Ovary (tissue), 9 donors: ENCODE results near the gene DRAXIN. TPM values are rescaled to one million over a fixed set of nuclear protein-coding genes. Genes with fewer than 3 reads are reported as not detected.

Experiments used
- DNase-seq, 5 donors: peaks; one replicate each; pipeline ENCODE4 v3.0.0-alpha.2; 2019 to 2020
- H3K27ac ChIP-seq, 2 donors: fragments of 200-600 bp; one replicate each; pipeline versions ENCODE4 v1.5.1 to v1.8.0; 2019 to 2022
- H3K27me3 ChIP-seq: fragments of 200-600 bp; one replicate; pipeline ENCODE4 v1.8.0; 2022
- H3K36me3 ChIP-seq: fragments of 200-600 bp; sonication (generic); one replicate; pipeline ENCODE4 v1.5.1; 2019
- H3K4me1 ChIP-seq: one replicate; pipeline ENCODE4 v1.8.1; 2013; ENCODE audit warnings: mild to moderate bottlenecking, moderate library complexity; ENCODE audit not compliant: insufficient read depth
- H3K4me3 ChIP-seq: fragments of 200-600 bp; sonication (generic); one replicate; pipeline ENCODE4 v1.5.1; 2017
- H3K9me3 ChIP-seq, 2 donors: fragments of 200-600 bp in 1 of 2; sonication (generic) in 1 of 2; one replicate each; pipeline versions ENCODE4 v1.5.1 to v1.8.1; 2013 to 2019; ENCODE audit warnings: mild to moderate bottlenecking in 1 of 2, moderate library complexity in 1 of 2
- CTCF ChIP-seq, 3 donors: fragments of 450-650 bp in 2 of 3; fragments of 200-600 bp in 1 of 3; IDR thresholded peaks; one replicate each; pipeline versions ENCODE4 v1.5.1 to v1.8.0; 2016 to 2022; ENCODE audit warnings: antibody characterized with exemption in 3 of 3, mild to moderate bottlenecking in 1 of 3
- EP300 ChIP-seq: sonication (generic); formaldehyde crosslinking; IDR thresholded peaks from one replicate; pipeline ENCODE4 v1.6.1; 2017; ENCODE audit warnings: antibody characterized with exemption
- POLR2A ChIP-seq: fragments of 450-650 bp; IDR thresholded peaks from one replicate; pipeline ENCODE4 v1.6.1; 2017; ENCODE audit warnings: antibody characterized with exemption, mild to moderate bottlenecking, moderate library complexity
- WGBS, 3 donors: extraction: QIAGEN DNeasy Blood & Tissue Kit in 1 of 3; methylation state at CpG; one replicate each; pipeline versions ENCODE4 v1.1.5 to v1.1.7; 2013 to 2017; 5-methylcytosine and 5-hydroxymethylcytosine counted together
- intact Hi-C, 4 donors: fragments of 100-400 bp; cut with DNase I; formaldehyde crosslinking; loops; one replicate each; pipeline versions ENCODE4 v1.11.0 to v1.15.1; 2022 to 2023
- polyA plus RNA-seq, 2 donors: library from polyadenylated mRNA; stranded (reverse); fragments of 200-250 nt in 1 of 2; fragments of 350-450 nt in 1 of 2; fragmentation: Illumina TruSeq in 1 of 2; extraction: RNeasy Lipid Tissue Mini Kit (QIAGEN cat#74804) in 1 of 2; gene quantifications; one replicate each; pipeline ENCODE4 v1.2.3, GENCODE V29; 2013 to 2014
- total RNA-seq, 7 donors: library from RNA; depleted of rRNA in 2 of 7; stranded (reverse); fragments of >200 nt in 2 of 7; fragmentation: NEBNext Ultra II Directional in 3 of 7; extraction: Animal tissue kit (Norgen Biotek cat#: 25700) in 3 of 7; gene quantifications; one replicate each; pipeline versions ENCODE4 v1.1.0 to v1.2.4, GENCODE V29; 2016 to 2023
- donor health status: DM: no; HTN: no; CAD: no; lungs with moderate emphysema.
- donor health status: DM: no; HTN: no; CAD: no.
- donor health status: Bipolar disorder and iron deficiency.
- donor health status: DM: yes; HTN: yes; CAD: no.
- donor health status: DM: no; HTN: no; CAD: no.
- donor health status: DM: yes; HTN: yes; CAD: no.

DRAXIN gene
- total and polyA plus RNA-seq, 9 donors = under 0.01 to 0.33 (median 0.05) TPM; not detected in 2

- intact Hi-C loops = loop anchor here in 3 of 4 donors (2.0 to 5.0 kb wide), 3 partner anchors 403 to 606 kb away; no protein-coding TSS in a partner anchor
- no peak overlapping the region for H3K27ac ChIP-seq
- WGBS, 3 donors = 75 to 87% (median 81%) methylated on average over 5 of the region's 5 CpGs
- DNase-seq = no peak
- H3K4me3 ChIP-seq = no peak overlapping the region
- no peaks in the 10 kb centered on the region for H3K4me1 ChIP-seq
- no peaks in the 10 kb centered on the region for H3K9me3 ChIP-seq
- H3K36me3 ChIP-seq = no peaks in the 10 kb centered on the region
- no peaks in the 10 kb centered on the region for H3K27me3 ChIP-seq
- no peak for TF ChIP-seq CTCF (IDR thresholded peaks at IDR 0.05)
- no peak for TF ChIP-seq EP300
- no peak for TF ChIP-seq POLR2A
These were observed 46.2 kb upstream of the DRAXIN start for GRCh38 chr1:11645270-11645669.

- 22 to 26% (median 25%) methylated on average over 8 of the region's 8 CpGs for WGBS, 3 donors
These were observed 45.7 kb upstream of the DRAXIN start for GRCh38 chr1:11645670-11646265.

GRCh38 chr1:11646317-11646716 lies 45.2 kb upstream of the DRAXIN start:
- Histone ChIP-seq H3K9me3 (no peaks in the 10 kb centered on the region), H3K36me3 (no peaks in the 10 kb centered on the region), H3K4me1 (no peaks in the 10 kb centered on the region), H3K4me3 (no peak overlapping the region), H3K27ac (no peak overlapping the region), H3K27me3 (no peaks in the 10 kb centered on the region)
- DNase-seq = no peak
- WGBS, 3 donors = 74 to 82% (median 76%) methylated on average over 9 of the region's 9 CpGs
- intact Hi-C loops = loop anchor here in 2 of 4 donors (2.0 to 5.0 kb wide), 3 partner anchors 404 to 608 kb away; no protein-coding TSS in a partner anchor
- TF ChIP-seq CTCF (IDR thresholded peaks at IDR 0.05) = no peak
- no peak for TF ChIP-seq EP300
- no peak for TF ChIP-seq POLR2A

More at GRCh38 chr1:11645670-11646265, 45.7 kb upstream of the DRAXIN start:
- no peaks in the 10 kb centered on the region for H3K27me3 ChIP-seq
- intact Hi-C loops = loop anchor here in 3 of 4 donors (2.0 to 5.0 kb wide), 3 partner anchors 403 to 607 kb away; no protein-coding TSS in a partner anchor
- DNase-seq = peak in 4 of 5 donors; percentile 64 to 82 (median 72)
- H3K4me1 ChIP-seq = no peaks in the 10 kb centered on the region
- H3K27ac ChIP-seq = no peak overlapping the region
- H3K36me3 ChIP-seq = no peaks in the 10 kb centered on the region
- H3K4me3 ChIP-seq = no peak overlapping the region
- no peak for TF ChIP-seq POLR2A
- TF ChIP-seq EP300 = no peak
- TF ChIP-seq CTCF (IDR thresholded peaks at IDR 0.05) = no peak
- no peaks in the 10 kb centered on the region for H3K9me3 ChIP-seq

- H3K27ac ChIP-seq = no peak overlapping the region
- no peak for DNase-seq
- H3K4me3 ChIP-seq = no peak overlapping the region
- H3K9me3 ChIP-seq = no peaks in the 10 kb centered on the region
- no peaks in the 10 kb centered on the region for H3K36me3 ChIP-seq
- H3K27me3 ChIP-seq = no peaks in the 10 kb centered on the region
- intact Hi-C loops = loop anchor here in 2 of 4 donors (2.0 to 5.0 kb wide), 3 partner anchors 405 to 609 kb away; no protein-coding TSS in a partner anchor
- H3K4me1 ChIP-seq = no peaks in the 10 kb centered on the region
- TF ChIP-seq EP300 (no peak), CTCF (IDR thresholded peaks at IDR 0.05) (no peak), POLR2A (no peak)
- WGBS, 3 donors = 82 to 86% (median 82%) methylated on average over 7 of the region's 7 CpGs
These were observed 44.2 kb upstream of the DRAXIN start for GRCh38 chr1:11647333-11647732.
